Frontal cortex (tissue), 4 donors: ENCODE results near the gene SLC29A1. TPM values are rescaled to one million over a fixed set of nuclear protein-coding genes. Genes with fewer than 3 reads are reported as not detected.

Experiments used
- DNase-seq, 2 donors: peaks; one replicate each; pipeline ENCODE4 v3.0.0; 2012; ENCODE audit warnings: low spot score in 2 of 2
- FAIRE-seq: peaks from 2 replicates; lab custom pipeline; 2012; peaks lifted over from hg19 to GRCh38; lab: Jason Lieb, UNC
- total RNA-seq: library from RNA; depleted of rRNA; stranded (reverse); fragments of >200 nt; gene quantifications from one replicate; pipeline ENCODE4 v1.2.3, GENCODE V29; 2014
- donor health status: control.
- donor health status: control.
- donor health status: control.

Gene SLC29A1
- total RNA-seq, 1 donor from 2014 or later: 3.7 TPM

DNA sequence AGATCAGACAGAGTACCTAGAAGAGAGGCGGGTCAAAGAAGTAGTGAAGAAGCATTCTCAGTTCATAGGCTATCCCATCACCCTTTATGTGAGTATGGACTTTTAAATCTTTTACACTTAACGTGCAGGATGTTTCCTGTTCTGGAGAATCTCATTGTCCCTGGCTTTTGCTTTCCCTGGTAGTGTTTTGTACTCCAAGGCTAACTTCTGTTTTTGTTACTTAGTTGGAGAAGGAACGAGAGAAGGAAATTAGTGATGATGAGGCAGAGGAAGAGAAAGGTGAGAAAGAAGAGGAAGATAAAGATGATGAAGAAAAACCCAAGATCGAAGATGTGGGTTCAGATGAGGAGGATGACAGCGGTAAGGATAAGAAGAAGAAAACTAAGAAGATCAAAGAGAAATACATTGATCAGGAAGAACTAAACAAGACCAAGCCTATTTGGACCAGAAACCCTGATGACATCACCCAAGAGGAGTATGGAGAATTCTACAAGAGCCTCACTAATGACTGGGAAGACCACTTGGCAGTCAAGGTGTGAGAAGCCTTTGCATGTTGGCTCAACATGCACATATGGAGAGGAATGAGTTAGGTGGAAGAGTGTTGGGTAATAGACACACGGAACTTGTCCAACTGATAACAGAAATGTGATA, 26.8 kb downstream of the SLC29A1 start:
- DNase-seq: no peak
- FAIRE-seq: no peak

- DNase-seq: no peak
- no peak for FAIRE-seq
These were observed 27.3 kb downstream of the SLC29A1 start for GRCh38 chr6:44250718-44251123.

- FAIRE-seq (no peak), DNase-seq (no peak)
These were observed 28.5 kb downstream of the SLC29A1 start for GRCh38 chr6:44251576-44252524.

- FAIRE-seq (no peak), DNase-seq (no peak)
These were observed 30.1 kb downstream of the SLC29A1 start for GRCh38 chr6:44253307-44254101.

- DNase-seq (no peak), FAIRE-seq (no peak)
These were observed 31.1 kb downstream of the SLC29A1 start for GRCh38 chr6:44254191-44255104.

DNA sequence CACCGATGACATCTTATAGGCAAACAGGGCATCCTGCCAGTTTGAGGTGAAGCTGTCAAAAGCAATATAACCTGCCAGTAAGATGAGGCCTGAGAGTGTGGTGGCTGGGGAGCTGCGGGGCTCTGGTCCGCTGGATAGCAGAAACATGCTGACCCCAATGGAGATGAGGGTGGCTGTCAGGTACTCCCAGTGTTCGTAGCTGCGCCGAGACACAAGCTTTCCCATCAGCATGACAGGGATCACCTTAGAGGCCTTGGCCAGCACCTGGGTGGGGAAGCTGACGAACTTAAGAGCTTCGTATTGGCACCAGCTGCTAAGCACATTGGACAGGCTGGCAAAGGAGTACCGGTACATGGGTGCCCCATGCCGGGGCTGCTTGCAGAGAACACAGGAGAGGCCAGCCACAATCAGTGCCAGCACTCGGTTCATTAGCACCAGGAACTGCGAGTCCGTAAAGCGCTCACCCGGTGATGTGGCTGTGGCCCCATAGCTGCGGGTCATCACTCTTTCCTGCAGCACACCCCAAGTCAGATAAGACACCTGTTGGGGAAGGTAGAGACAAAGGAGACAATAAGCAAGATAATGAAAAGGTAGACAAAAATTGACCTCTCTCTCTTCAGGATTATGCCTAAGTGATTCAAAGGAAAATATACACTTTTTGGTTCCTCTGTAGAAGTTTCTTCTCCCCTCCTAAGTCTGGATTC, 31.9 kb downstream of the SLC29A1 start:
- no peak for DNase-seq

GRCh38 chr6:44255871-44256774, 32.7 kb downstream of the SLC29A1 start:
- DNase-seq: no peak
- no peak for FAIRE-seq

More for the DNA sequence above, 31.9 kb downstream of the SLC29A1 start:
- FAIRE-seq: no peak

DNA sequence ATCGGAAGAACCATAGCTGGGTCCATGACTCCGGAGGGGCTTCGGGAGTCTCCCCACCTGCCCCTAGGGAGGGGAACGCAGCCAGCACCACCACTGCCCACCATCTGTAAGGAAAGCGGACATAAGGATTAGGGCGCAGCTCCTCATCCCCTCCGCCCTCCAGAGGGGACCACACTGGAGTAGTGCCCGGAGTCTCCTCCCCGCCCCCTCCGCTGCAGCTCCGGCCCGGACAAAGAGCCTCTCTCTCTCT, 33.3 kb downstream of the SLC29A1 start:
- DNase-seq: no peak
- FAIRE-seq: no peak

DNA sequence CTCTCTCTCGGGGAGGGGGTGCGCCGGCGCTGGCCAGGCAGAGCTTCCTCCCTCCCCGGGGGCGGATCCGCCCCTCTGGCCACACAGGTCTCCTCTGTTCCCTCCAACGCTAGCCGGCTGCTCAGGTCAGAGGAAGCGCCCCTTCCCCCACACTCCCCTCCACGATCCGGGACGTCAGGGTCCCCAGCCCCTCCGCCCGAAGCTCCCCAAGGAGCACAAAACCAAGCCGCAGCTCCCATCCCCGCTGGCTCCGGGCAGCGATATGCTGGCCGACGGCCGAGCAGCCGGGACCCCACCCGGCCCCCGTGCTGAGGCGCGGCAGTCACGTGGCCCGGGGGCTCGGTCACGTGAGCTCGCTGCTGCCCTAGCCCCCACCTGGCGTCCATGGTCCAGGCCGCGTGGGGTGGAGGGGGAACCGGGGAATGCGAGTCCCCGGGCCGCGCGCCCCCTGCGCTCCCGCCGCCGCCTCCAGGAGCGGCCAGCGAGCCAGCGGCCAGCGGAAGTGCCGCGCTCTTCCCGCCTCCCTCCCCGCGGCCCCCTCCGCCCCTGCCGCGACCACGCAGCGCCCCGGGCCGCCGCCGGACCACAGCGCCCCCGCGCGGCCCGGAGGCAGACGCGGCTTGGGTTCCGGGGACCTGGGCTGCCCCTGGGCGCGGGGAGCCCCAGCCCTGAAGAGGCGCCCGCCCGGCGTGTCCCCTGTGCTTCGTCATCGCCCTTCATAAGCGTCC, 33.8 kb downstream of the SLC29A1 start, which contains the start of gene SLC35B2:
Gene SLC35B2 (minus strand): TSS at position 504 of the 728 bp plus-strand sequence. CDS start 118 bp downstream, at position 386.
- peak; percentile 86 to 90 for DNase-seq
- FAIRE-seq: no peak

DNA sequence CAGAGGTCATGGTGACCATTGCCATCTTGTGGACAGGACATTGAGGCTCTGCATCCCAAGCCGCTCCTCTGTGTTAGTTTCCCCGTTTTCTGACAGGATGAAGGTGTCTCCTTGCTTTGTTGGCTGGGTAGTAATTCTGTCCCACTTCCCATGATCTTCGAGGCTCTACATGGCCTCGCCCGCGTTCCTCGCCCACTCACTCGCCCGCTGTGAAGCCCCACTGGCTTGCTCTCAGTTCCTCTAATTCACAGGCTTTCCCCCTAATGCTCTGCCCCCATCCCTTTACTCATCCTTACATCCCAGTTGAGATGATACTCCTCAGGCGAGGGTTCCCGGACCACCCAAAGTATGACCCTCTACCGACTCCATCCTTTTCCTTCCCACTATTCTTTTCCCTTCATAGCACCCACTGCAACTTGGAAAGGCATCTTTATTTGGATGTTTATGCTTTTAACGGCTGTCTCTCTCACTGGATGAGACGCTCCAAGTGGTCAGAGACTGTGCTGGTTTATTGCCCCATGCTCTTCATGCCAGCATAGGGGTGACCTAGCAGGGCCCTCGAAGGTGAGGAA, 34.4 kb downstream of the SLC29A1 start:
- no peak for DNase-seq
- no peak for FAIRE-seq

- DNase-seq (no peak), FAIRE-seq (no peak)
These were observed 35.0 kb downstream of the SLC29A1 start for GRCh38 chr6:44258325-44258863.

DNA sequence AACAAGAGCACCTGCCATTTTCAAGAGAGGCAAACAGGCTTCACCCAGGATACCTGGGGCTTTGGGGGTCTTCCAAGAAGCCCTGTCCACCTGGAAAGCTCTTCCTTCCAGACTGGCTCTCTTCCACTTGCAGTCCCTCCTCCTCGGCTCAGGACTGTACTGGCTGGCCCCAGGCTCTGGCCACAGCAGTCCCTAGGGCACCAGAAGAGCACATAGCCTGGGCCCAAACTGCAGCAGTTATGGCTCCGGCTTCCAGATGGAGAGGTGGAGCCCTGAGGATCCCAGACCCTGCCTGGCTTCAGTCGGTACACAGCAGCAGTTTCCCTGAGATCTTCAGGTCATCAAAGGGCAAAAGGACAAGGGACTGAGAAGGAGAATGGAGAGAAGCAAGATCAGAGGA, 35.5 kb downstream of the SLC29A1 start:
- FAIRE-seq (no peak), DNase-seq (no peak)

DNA sequence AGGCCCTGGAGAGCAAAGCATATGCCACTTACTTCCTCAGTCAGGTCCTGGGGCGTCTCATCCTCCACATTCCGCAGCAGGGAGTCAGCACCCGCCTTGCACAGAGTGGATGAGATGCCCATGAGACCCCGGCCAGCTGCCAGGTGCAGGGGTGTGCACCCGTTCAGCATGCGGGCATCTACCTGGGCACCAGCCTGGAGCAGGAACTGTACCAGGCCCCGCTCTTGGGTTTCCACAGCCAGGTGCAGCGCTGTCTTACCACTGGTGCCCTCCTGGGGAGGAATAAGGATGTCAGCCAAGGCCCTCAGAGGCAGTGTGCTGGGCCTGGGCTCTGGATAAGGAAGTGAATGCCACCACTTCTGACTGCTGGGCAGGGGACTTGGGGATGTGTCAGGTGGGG, 36.6 kb downstream of the SLC29A1 start:
- FAIRE-seq (no peak), DNase-seq (no peak)

GRCh38 chr6:44260451-44261297, 37.3 kb downstream of the SLC29A1 start:
- no peak for DNase-seq
- FAIRE-seq: no peak

DNA sequence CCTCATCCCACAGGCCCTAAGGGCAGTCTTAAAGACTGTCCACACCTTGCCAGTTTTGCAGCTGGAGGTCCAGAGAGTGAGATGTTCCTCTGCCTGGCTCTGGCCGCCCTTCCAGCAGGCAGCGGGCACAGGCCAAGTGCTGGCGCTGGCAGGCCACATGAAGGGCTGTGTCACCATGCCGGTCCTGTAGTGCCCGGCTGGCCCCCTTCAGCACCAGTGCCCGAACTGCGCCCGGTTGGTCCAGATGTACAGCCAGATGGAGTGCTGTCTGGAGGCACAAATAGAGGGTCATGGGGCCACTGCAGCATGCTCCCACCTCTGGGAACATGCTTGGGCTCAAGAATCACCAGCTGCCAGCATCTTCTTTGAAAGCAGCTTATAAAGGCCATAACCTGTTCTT, 38.2 kb downstream of the SLC29A1 start:
- no peak for FAIRE-seq
- DNase-seq: no peak
